Measurements from ENCODE around the gene HUWE1. TPM values are rescaled to one million over a fixed set of nuclear protein-coding genes. Genes with fewer than 3 reads are reported as not detected.

Gene HUWE1
- total and polyA plus RNA-seq, 2 of the 13 experiments (the other 11 are each of a cell fraction or from before 2014, with no cell fraction given), result 63.2 to 68.1 TPM

DNA sequence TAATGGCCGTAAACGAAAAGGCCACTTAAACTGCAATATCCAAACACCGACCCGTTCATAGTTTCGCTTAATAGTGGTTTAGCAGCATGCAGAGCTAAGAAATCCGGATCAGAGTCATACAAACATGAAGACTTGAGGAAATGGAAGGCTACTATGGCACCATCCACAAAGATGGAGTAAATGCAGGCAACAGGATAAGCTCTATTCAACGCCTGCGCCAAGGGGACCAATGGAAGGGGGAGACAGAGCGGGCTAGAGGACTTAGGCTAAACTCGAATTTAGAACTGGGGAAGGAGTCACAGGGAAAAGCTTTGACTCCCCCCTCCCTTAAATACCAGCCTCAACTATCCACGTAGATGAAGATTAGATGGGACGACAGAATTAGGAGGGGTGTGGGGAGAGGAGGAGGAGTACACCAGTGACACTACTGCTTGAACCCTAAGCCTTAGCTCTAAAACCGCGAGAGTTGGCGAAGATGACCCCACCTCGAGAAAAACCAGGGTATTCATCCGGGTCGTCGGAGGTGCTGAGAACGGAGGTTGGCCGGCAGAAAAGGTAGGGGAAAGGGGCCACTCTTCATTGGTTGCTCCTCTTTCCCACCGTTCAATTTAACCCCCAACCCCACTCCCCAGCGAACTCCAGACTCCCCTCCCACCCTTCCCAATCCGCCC is 3.5 kb downstream of the HUWE1 start:
- DNase-seq (ENCODE audit: low spot score), result peak; percentile 43
- H3K9me3 ChIP-seq (ENCODE audit: low read length), result no peaks in the 10 kb centered on the region
- BruUV-seq (replicated peaks), result TSS peak; percentile 37
- no peaks in the 10 kb centered on the region; a peak in 1 of 5 replicates for H3K27me3 ChIP-seq (ENCODE audit: control insufficient read depth in 1 of 2, insufficient read depth in 2 of 2, low read length in 2 of 2)
- in situ Hi-C loops (cut with HindIII; ENCODE audit: extremely low pct_ligation_motif_present, low pct_unique_long_range_greater_than_20kb) (loop anchor here (10.0 kb wide), 1 partner anchor 152 kb away; no protein-coding TSS in a partner anchor), intact Hi-C loops (cut with micrococcal nuclease; ENCODE audit: unreplicated experiment) (no loop called here)
- peaks cover 29% of the 10 kb centered on the region for H3K4me1 ChIP-seq (ENCODE audit: insufficient read depth, low read length)
- H3K79me2 ChIP-seq (ENCODE audit: insufficient read depth, low read length), result peaks cover 61% of the 10 kb centered on the region
- ChIA-PET CTCF (ENCODE audit: low intra/inter-chr PET ratio, low total read pairs) (no interaction called here), POLR2A (interaction anchor here (0.8 to 2.1 kb wide), 6 partner anchors 8 to 260 kb away, joined by 3 to 6 read pairs (median 3); partner anchors contain the start of gene RIBC1)
- peak overlapping the region; percentile 72 to 78 (median 74) for H3K4me3 ChIP-seq (replicated peaks in 1 of 3; ENCODE audit: insufficient read depth in 1 of 3, low read depth in 2 of 3, low read length in 3 of 3)
- H4K20me1 ChIP-seq (ENCODE audit: insufficient read depth, low read length), result peaks cover 17% of the 10 kb centered on the region
- peak overlapping the region; percentile 95 for H3K27ac ChIP-seq (ENCODE audit: extremely low read length, insufficient read depth, low read length)
- H3K4me2 ChIP-seq (ENCODE audit: low read depth, low read length), result peak overlapping the region; percentile 86
- TF ChIP-seq CHD2 (IDR thresholded peaks at IDR 0.05; ENCODE audit: low read depth, low read length) (peak; percentile 85), GABPA (IDR thresholded peaks at IDR 0.05; ENCODE audit: low read depth, low read length) (no peak), GABPA (CRISPR knock-in tag; IDR thresholded peaks at IDR 0.05; ENCODE audit: low read depth) (peak; percentile 76), NR2C2 (CRISPR knock-in tag; IDR thresholded peaks at IDR 0.05; ENCODE audit: borderline replicate concordance) (peak; percentile 91), ZNF770 (CRISPR knock-in tag; IDR thresholded peaks at IDR 0.05) (no peak), SAP130 (CRISPR knock-in tag; IDR thresholded peaks at IDR 0.05; ENCODE audit: low read depth) (0 out of 2 replicates have a peak, but pooled peaks have one; percentile 3), ZFP36 (IDR thresholded peaks at IDR 0.05; ENCODE audit: borderline replicate concordance, low read depth, low read length, partially characterized antibody) (no peak), HNRNPK (IDR thresholded peaks at IDR 0.05; ENCODE audit: low read depth, low read length, poor library complexity, severe bottlenecking) (peak; percentile 52), HES4 (CRISPR knock-in tag; IDR thresholded peaks at IDR 0.05; ENCODE audit: borderline replicate concordance) (no peak), MXI1 (IDR thresholded peaks at IDR 0.05; ENCODE audit: borderline replicate concordance, low read depth, low read length) (no peak), SRSF1 (optimal IDR thresholded peaks at IDR 0.05; ENCODE audit: low read depth, low read length) (no peak), GABPB1 (CRISPR knock-in tag; IDR thresholded peaks at IDR 0.05) (peak; percentile 58; the same call in 1 of the 2 replicates)
- TF ChIP-seq, protein P1, sequence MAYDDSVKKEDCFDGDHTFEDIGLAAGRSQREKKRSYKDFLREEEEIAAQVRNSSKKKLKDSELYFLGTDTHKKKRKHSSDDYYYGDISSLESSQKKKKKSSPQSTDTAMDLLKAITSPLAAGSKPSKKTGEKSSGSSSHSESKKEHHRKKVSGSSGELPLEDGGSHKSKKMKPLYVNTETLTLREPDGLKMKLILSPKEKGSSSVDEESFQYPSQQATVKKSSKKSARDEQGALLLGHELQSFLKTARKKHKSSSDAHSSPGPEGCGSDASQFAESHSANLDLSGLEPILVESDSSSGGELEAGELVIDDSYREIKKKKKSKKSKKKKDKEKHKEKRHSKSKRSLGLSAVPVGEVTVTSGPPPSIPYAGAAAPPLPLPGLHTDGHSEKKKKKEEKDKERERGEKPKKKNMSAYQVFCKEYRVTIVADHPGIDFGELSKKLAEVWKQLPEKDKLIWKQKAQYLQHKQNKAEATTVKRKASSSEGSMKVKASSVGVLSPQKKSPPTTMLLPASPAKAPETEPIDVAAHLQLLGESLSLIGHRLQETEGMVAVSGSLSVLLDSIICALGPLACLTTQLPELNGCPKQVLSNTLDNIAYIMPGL (CRISPR knock-in tag; IDR thresholded peaks at IDR 0.05; ENCODE audit: borderline replicate concordance in 1 of 2, low read depth in 1 of 2), result no peak
- FAIRE-seq, result no peak
- H3K9ac ChIP-seq (ENCODE audit: insufficient read depth, low read depth, low read length), result peak overlapping the region; percentile 90
- WGBS (ENCODE audit: low lambda C conversion rate), result 10% methylated on average over 10 of the region's 24 CpGs
- H2AFZ ChIP-seq (ENCODE audit: low read length), result no peak overlapping the region
- peak; percentile 20 for ATAC-seq
- peaks cover 0 to 10% of the 10 kb centered on the region in 2 experiments; a peak in 3 of 5 replicates for H3K36me3 ChIP-seq (replicated peaks in 1 of 2; ENCODE audit: control insufficient read depth in 1 of 2, insufficient read depth in 2 of 2, low read length in 2 of 2)
